Stimulated activated CD4-positive, alpha-beta T cell treated with anti-CD3 and anti-CD28 coated beads, Interleukin-2, amount 100 ng/mL, for 4 hours (primary cell): ENCODE measurements around the gene HNF1B.
"Not testable (repeated sequence)": the region's sequence is repeated elsewhere in the genome, so short reads cannot be mapped to it uniquely, and the experiment has no call there.

Experiments
- DNase-seq: peaks from one replicate; pipeline ENCODE4 v3.0.0-alpha.2; 2020; ENCODE audit warnings: low read depth

HNF1B gene, protein sequence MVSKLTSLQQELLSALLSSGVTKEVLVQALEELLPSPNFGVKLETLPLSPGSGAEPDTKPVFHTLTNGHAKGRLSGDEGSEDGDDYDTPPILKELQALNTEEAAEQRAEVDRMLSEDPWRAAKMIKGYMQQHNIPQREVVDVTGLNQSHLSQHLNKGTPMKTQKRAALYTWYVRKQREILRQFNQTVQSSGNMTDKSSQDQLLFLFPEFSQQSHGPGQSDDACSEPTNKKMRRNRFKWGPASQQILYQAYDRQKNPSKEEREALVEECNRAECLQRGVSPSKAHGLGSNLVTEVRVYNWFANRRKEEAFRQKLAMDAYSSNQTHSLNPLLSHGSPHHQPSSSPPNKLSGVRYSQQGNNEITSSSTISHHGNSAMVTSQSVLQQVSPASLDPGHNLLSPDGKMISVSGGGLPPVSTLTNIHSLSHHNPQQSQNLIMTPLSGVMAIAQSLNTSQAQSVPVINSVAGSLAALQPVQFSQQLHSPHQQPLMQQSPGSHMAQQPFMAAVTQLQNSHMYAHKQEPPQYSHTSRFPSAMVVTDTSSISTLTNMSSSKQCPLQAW

DNA sequence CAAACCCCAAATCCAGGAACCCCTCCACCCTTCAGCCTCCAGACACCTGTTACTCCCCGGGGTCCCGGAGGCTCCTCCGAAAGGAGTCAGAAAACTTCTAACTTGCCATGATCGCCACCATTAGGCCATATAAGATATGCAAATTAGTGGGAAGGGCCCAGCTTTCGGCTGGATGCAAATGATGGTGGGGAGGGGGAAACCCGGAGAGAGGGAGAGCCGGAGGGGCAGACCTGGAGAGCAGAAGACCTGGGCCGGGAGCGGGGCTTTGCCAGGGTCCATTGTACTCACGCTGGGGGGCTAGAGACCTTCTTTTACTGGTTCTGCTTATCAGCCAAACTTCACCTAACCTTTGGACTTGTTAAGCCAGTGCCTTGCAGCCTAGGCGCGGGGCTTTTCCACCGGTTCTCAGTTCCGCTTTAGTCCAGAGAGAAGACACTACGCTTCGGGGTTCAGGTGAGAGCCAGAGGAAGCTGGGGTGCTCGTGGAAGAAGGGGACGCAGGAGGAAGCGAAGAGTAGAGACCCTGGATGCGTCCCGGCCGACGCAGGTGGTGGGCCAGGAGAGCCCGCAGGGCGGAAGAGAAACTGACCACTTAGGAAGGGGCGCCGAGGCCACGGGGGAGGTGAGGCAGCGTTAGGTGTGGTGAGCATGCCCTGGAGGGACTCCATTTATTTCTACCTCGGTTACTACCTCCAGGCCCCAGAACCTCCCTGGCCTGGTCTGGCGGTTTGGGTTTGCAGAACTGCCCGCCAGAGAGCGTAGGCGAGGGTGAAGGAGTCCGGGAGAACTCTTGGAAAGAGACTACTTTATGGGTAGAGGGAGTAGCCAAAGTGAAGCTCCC, at the start of gene HNF1B:
HNF1B (minus strand) TSS at position 99 of the 840 bp plus-strand sequence. CDS start 175 bp downstream, outside the sequence.
- no peak for DNase-seq

DNA sequence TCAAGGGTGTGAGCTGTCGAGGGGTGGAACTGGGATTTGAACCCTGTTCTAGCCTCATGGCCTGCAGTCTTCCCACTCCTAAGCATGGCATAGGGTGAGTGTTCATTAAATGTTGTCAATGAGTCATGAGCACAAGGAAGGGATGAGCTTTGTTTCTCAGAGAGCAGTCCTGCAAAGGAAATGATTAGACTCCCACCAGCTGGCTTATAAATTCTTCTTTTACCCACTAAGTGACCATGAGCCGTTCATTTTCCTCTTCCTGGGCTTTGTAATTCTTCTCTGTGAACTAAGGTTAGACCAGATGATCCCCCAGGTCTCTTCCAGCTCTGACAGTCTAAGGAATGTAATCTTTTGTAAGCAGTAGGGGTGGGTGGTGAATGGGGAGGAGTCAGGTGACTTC, 47.9 kb upstream of the HNF1B start:
- DNase-seq = no peak

DNA sequence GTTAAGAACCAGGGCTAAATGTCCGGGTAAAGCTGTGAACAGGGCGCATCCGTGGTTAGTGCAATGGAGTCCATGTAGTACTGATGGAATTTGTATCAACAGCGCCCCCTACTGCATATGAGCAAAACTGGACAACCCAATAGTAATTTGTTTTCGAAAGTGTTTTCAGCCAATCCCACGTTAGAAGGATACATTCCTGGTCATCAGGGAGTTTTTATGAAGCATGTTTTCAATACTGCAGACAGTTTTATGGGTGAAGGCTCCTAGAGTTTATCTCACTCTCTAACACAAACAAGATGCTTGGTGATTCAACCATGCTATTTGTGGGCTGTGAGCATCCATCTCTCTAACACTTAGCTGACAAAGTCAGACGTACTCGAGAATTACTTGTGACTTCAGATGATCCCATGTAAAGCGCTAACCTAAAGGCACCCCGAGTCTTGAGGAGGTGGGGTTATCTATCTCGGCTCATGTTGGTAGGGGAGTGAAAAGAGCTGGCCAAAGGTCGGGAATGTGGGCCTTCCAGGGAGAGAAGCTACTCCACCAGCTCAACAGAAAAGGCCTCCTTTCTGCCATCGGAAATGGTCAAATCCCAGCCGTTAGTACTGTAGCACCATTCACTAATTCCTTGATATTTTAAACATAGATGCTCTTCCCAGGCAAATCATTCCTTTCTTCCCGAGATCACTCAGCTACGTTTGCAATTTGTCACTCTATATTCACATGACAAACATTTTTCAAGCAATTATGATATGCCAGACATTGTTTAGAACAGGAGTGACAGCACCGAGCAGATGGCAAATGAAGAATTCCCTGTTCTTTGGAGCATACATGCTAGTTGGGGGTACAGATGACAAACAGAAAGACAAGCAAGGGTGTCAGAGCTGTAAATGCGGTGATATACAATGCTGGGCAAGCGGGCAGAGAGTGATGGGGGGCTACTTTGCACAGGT, 46.9 kb upstream of the HNF1B start:
- DNase-seq = no peak

GRCh38 chr17:37789771-37790541, 45.1 kb upstream of the HNF1B start:
- no peak for DNase-seq

- DNase-seq = no peak
Observed at GRCh38 chr17:37789021-37789565, 44.2 kb upstream of the HNF1B start.

GRCh38 chr17:37788526-37788925, 43.7 kb upstream of the HNF1B start:
- no peak for DNase-seq

GRCh38 chr17:37787055-37787757, 42.3 kb upstream of the HNF1B start:
- no peak for DNase-seq

GRCh38 chr17:37786481-37786880, 41.6 kb upstream of the HNF1B start:
- DNase-seq = no peak

- DNase-seq = not testable (repeated sequence)
Observed at GRCh38 chr17:37782460-37782859, 37.6 kb upstream of the HNF1B start.

DNA sequence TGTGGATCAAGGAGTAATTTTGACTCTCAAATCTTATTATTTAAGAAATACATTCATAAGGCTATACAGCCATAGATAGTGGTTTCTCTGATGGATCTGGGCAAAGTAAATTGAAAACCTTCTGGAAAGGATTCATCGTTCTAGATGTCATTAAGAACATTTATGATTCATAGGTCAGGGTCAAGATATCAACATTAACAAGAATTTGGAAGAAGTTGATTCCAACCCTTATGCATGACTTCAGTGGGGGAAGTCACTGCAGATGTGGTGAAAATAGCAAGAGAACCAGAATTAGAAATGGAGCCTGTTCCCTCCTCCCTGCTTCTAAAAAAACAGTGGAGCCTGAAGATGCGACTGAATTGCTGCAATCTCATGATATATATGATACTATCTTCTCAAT, 36.6 kb upstream of the HNF1B start:
- DNase-seq = no peak

- DNase-seq = no peak
Observed at GRCh38 chr17:37779554-37779953, 34.7 kb upstream of the HNF1B start.

- DNase-seq = no peak
Observed at GRCh38 chr17:37774504-37774903, 29.6 kb upstream of the HNF1B start.

DNA sequence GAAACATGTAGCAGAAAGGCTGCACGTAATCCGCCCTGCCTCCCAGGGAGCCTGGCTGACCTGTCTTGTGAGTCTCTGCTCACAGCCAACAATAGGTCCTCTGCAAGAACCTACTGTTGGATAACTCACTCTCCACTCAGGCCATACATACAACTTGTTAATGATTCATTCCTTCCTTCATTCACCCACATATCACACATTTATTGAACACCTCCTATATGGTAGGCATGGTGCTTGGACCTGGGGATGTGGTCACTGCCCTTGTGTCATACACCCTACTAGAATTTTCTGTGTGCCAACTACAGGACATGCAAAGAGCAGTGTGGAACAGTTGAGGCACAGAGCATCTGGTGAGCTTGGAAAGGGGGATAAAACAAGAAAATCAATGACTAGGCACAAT, 28.1 kb upstream of the HNF1B start:
- DNase-seq = no peak

- no peak for DNase-seq
Observed at GRCh38 chr17:37770631-37771518, 26.0 kb upstream of the HNF1B start.

- no peak for DNase-seq
Observed at GRCh38 chr17:37769050-37769449, 24.2 kb upstream of the HNF1B start.

GRCh38 chr17:37768438-37768837, 23.6 kb upstream of the HNF1B start:
- DNase-seq = no peak

- DNase-seq = no peak
Observed at GRCh38 chr17:37766971-37767370, 22.1 kb upstream of the HNF1B start.

GRCh38 chr17:37764383-37764782, 19.5 kb upstream of the HNF1B start:
- DNase-seq = no peak

GRCh38 chr17:37762666-37763065, 17.8 kb upstream of the HNF1B start:
- DNase-seq = no peak
